ENCODE results near the gene NRM.

DNA sequence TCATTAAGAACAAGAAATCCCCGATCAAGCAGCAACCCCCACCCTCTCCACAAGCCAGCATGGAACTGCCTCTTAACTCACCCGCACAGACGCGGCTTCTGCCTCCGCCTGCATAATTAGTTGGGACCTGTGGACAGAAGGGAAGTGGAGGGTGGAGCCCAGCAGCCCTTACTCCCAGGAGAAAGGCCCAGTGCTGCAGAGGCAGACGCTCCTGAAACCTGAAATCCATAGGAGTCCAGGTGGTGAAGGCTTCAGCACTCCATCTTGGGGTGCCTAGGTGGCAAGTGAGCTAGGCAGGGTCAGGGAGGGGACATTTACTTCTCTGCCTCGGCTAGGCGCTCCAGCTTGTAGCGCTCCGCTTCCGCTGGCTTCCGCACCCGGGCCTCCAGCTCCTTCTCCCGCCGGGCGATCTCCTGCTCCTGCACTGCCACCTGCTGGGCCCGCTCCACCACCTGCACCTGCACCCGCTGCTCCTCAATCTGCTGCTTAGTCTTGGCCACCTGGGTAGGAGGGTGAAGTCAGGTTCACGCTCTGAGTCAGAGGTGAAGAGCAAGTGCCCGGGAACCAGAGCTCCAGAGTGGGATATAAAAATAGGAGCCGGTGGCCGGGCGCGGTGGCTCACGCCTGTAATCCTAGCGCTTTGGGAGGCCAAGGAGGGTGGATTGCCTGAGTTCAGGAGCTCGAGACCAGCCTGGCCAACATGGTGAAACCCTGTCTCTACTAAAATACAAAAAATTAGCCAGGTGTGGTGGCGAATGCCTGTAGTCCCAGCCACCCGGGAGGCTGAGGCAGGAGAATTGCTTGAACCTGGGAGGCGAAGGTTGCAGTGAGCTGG is 40.0 kb upstream of the NRM start:
- TF ChIP-seq, protein P1, sequence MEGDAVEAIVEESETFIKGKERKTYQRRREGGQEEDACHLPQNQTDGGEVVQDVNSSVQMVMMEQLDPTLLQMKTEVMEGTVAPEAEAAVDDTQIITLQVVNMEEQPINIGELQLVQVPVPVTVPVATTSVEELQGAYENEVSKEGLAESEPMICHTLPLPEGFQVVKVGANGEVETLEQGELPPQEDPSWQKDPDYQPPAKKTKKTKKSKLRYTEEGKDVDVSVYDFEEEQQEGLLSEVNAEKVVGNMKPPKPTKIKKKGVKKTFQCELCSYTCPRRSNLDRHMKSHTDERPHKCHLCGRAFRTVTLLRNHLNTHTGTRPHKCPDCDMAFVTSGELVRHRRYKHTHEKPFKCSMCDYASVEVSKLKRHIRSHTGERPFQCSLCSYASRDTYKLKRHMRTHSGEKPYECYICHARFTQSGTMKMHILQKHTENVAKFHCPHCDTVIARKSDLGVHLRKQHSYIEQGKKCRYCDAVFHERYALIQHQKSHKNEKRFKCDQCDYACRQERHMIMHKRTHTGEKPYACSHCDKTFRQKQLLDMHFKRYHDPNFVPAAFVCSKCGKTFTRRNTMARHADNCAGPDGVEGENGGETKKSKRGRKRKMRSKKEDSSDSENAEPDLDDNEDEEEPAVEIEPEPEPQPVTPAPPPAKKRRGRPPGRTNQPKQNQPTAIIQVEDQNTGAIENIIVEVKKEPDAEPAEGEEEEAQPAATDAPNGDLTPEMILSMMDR (IDR thresholded peaks at IDR 0.05): peak; percentile 58 to 74 (median 61)
- no peak for TF ChIP-seq EP300 (IDR thresholded peaks at IDR 0.05)
- TF ChIP-seq POLR2A (IDR thresholded peaks at IDR 0.05; ENCODE audit: low read depth): no peak
